ENCODE data around the gene CCDC187.

CCDC187 gene

DNA sequence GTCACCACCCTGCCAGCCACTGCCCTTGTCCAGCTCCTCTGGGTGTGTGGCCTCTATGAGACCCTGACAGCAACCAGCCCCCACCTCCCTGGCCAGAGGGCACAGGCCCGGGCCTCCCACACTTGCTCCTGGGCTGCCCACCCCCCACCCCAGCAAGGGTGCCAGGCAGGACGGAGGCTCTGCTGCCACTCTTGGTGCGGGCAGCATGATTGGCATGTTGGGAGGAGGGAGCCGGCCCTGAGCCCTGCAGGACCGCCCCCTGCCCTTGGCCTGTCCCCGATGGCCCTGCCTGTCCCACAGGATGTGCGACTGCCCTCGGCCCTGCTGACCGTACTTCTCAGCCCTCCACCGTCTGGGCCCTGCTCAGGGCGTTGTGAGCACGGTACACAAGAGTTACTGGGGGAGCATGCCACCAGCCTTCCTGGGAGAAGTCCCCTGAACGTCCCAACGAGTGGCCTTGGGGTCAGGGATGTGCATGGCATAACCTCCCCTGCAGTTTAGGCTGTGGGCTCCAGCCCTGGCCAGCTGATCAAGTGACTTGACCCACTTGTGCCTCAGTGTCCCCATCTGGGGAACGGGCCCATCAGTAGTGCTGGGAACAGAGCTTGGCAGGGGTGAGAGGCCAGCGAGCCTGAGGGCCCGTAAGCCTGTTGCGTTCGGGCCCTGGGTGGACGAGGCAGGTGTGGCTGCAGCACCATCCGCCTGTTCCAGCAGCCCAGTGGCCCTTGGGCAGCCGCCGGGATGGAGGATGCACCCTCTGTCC lies 39.4 kb upstream of the CCDC187 start:
- peak overlapping the region; percentile 64 for H3K9ac ChIP-seq (ENCODE audit: insufficient read length, low read depth)
- peaks cover 43% of the 10 kb centered on the region for H3K36me3 ChIP-seq (ENCODE audit: insufficient read depth, insufficient read length, low read length)
- H3K27me3 ChIP-seq (ENCODE audit: insufficient read depth, insufficient read length) = no peaks in the 10 kb centered on the region
- no peak for DNase-seq (ENCODE audit: low read depth, low spot score)
- H3K4me1 ChIP-seq (ENCODE audit: insufficient read depth, insufficient read length) = peaks cover 49% of the 10 kb centered on the region
- no peaks in the 10 kb centered on the region for H3K9me3 ChIP-seq (ENCODE audit: insufficient read depth, low read length)
- no peak overlapping the region for H3K4me3 ChIP-seq (ENCODE audit: insufficient read length, low read depth)
- TF ChIP-seq ZNF274 (IDR thresholded peaks at IDR 0.05; ENCODE audit: low read depth, low read length) (no peak), YY1 (IDR thresholded peaks at IDR 0.05; ENCODE audit: insufficient read depth, insufficient read length) (no peak), SUZ12 (IDR thresholded peaks at IDR 0.05; ENCODE audit: extremely low read depth, insufficient read depth, insufficient read length) (no peak)

GRCh38 chr9:136342181-136343120 lies 38.6 kb upstream of the CCDC187 start:
- Histone ChIP-seq H3K9ac (ENCODE audit: insufficient read length, low read depth) (peak overlapping the region; percentile 36), H3K9me3 (ENCODE audit: insufficient read depth, low read length) (no peaks in the 10 kb centered on the region), H3K27me3 (ENCODE audit: insufficient read depth, insufficient read length) (no peaks in the 10 kb centered on the region), H3K36me3 (ENCODE audit: insufficient read depth, insufficient read length, low read length) (peaks cover 52% of the 10 kb centered on the region), H3K4me3 (ENCODE audit: insufficient read length, low read depth) (no peak overlapping the region), H3K4me1 (ENCODE audit: insufficient read depth, insufficient read length) (peaks cover 42% of the 10 kb centered on the region)
- TF ChIP-seq ZNF274 (IDR thresholded peaks at IDR 0.05; ENCODE audit: low read depth, low read length) (no peak), YY1 (IDR thresholded peaks at IDR 0.05; ENCODE audit: insufficient read depth, insufficient read length) (no peak), SUZ12 (IDR thresholded peaks at IDR 0.05; ENCODE audit: extremely low read depth, insufficient read depth, insufficient read length) (no peak)
- no peak for DNase-seq (ENCODE audit: low read depth, low spot score)

- Histone ChIP-seq H3K9ac (ENCODE audit: insufficient read length, low read depth) (peak overlapping the region; percentile 21), H3K36me3 (ENCODE audit: insufficient read depth, insufficient read length, low read length) (peaks cover 58% of the 10 kb centered on the region), H3K27me3 (ENCODE audit: insufficient read depth, insufficient read length) (no peaks in the 10 kb centered on the region), H3K9me3 (ENCODE audit: insufficient read depth, low read length) (no peaks in the 10 kb centered on the region), H3K4me1 (ENCODE audit: insufficient read depth, insufficient read length) (peaks cover 42% of the 10 kb centered on the region), H3K4me3 (ENCODE audit: insufficient read length, low read depth) (no peak overlapping the region)
- TF ChIP-seq ZNF274 (IDR thresholded peaks at IDR 0.05; ENCODE audit: low read depth, low read length) (no peak), YY1 (IDR thresholded peaks at IDR 0.05; ENCODE audit: insufficient read depth, insufficient read length) (no peak), SUZ12 (IDR thresholded peaks at IDR 0.05; ENCODE audit: extremely low read depth, insufficient read depth, insufficient read length) (no peak)
- no peak for DNase-seq (ENCODE audit: low read depth, low spot score)
These were observed 37.9 kb upstream of the CCDC187 start for GRCh38 chr9:136341769-136342168.

- no peaks in the 10 kb centered on the region for H3K9me3 ChIP-seq (ENCODE audit: insufficient read depth, low read length)
- peaks cover 36% of the 10 kb centered on the region for H3K4me1 ChIP-seq (ENCODE audit: insufficient read depth, insufficient read length)
- H3K9ac ChIP-seq (ENCODE audit: insufficient read length, low read depth) = peak overlapping the region; percentile 42
- no peak for DNase-seq (ENCODE audit: low read depth, low spot score)
- no peak for TF ChIP-seq ZNF274 (IDR thresholded peaks at IDR 0.05; ENCODE audit: low read depth, low read length)
- TF ChIP-seq YY1 (IDR thresholded peaks at IDR 0.05; ENCODE audit: insufficient read depth, insufficient read length) = no peak
- TF ChIP-seq SUZ12 (IDR thresholded peaks at IDR 0.05; ENCODE audit: extremely low read depth, insufficient read depth, insufficient read length) = no peak
- H3K27me3 ChIP-seq (ENCODE audit: insufficient read depth, insufficient read length) = no peaks in the 10 kb centered on the region
- H3K4me3 ChIP-seq (ENCODE audit: insufficient read length, low read depth) = no peak overlapping the region
- peaks cover 65% of the 10 kb centered on the region for H3K36me3 ChIP-seq (ENCODE audit: insufficient read depth, insufficient read length, low read length)
These were observed 37.3 kb upstream of the CCDC187 start for GRCh38 chr9:136341042-136341655.

GRCh38 chr9:136340356-136341041 lies 36.6 kb upstream of the CCDC187 start:
- Histone ChIP-seq H3K9ac (ENCODE audit: insufficient read length, low read depth) (no peak overlapping the region), H3K4me1 (ENCODE audit: insufficient read depth, insufficient read length) (peaks cover 33% of the 10 kb centered on the region), H3K9me3 (ENCODE audit: insufficient read depth, low read length) (no peaks in the 10 kb centered on the region), H3K4me3 (ENCODE audit: insufficient read length, low read depth) (no peak overlapping the region), H3K36me3 (ENCODE audit: insufficient read depth, insufficient read length, low read length) (peaks cover 69% of the 10 kb centered on the region), H3K27me3 (ENCODE audit: insufficient read depth, insufficient read length) (no peaks in the 10 kb centered on the region)
- DNase-seq (ENCODE audit: low read depth, low spot score) = no peak
- TF ChIP-seq SUZ12 (IDR thresholded peaks at IDR 0.05; ENCODE audit: extremely low read depth, insufficient read depth, insufficient read length) (no peak), ZNF274 (IDR thresholded peaks at IDR 0.05; ENCODE audit: low read depth, low read length) (no peak), YY1 (IDR thresholded peaks at IDR 0.05; ENCODE audit: insufficient read depth, insufficient read length) (no peak)

GRCh38 chr9:136339958-136340310 lies 36.0 kb upstream of the CCDC187 start:
- Histone ChIP-seq H3K36me3 (ENCODE audit: insufficient read depth, insufficient read length, low read length) (peaks cover 70% of the 10 kb centered on the region), H3K27me3 (ENCODE audit: insufficient read depth, insufficient read length) (no peaks in the 10 kb centered on the region)
- TF ChIP-seq YY1 (IDR thresholded peaks at IDR 0.05; ENCODE audit: insufficient read depth, insufficient read length) = no peak
- no peak for TF ChIP-seq ZNF274 (IDR thresholded peaks at IDR 0.05; ENCODE audit: low read depth, low read length)
- no peak for TF ChIP-seq SUZ12 (IDR thresholded peaks at IDR 0.05; ENCODE audit: extremely low read depth, insufficient read depth, insufficient read length)

More at GRCh38 chr9:136339958-136340310, 36.0 kb upstream of the CCDC187 start:
- H3K9me3 ChIP-seq (ENCODE audit: insufficient read depth, low read length) = no peaks in the 10 kb centered on the region
- H3K4me1 ChIP-seq (ENCODE audit: insufficient read depth, insufficient read length) = peaks cover 34% of the 10 kb centered on the region
- H3K9ac ChIP-seq (ENCODE audit: insufficient read length, low read depth) = no peak overlapping the region
- H3K4me3 ChIP-seq (ENCODE audit: insufficient read length, low read depth) = no peak overlapping the region
- no peak for DNase-seq (ENCODE audit: low read depth, low spot score)

Measured in NT2/D1 (cell line).